Stimulated activated CD8-positive, alpha-beta memory T cell treated with anti-CD3 and anti-CD28 coated beads, Interleukin-7, amount 100 ng/mL, for 24 hours (primary cell): ENCODE measurements around the gene F8.
"Not testable (repeated sequence)": the region's sequence is repeated elsewhere in the genome, so short reads cannot be mapped to it uniquely, and the experiment has no call there.

Source experiments
- DNase-seq: peaks from one replicate; pipeline ENCODE4 v3.0.0-alpha.2; 2020; ENCODE audit warnings: low read depth

Gene F8

GRCh38 chrX:154885057-154885456 is 137.5 kb downstream of the F8 start:
- not testable (repeated sequence) for DNase-seq

GRCh38 chrX:154884069-154884468 is 138.5 kb downstream of the F8 start:
- DNase-seq = not testable (repeated sequence)

- no peak for DNase-seq
These were observed 149.2 kb downstream of the F8 start for GRCh38 chrX:154873329-154873728.

GRCh38 chrX:154868522-154868921 is 154.0 kb downstream of the F8 start:
- DNase-seq = not testable (repeated sequence)

- no peak for DNase-seq
These were observed 167.3 kb downstream of the F8 start for GRCh38 chrX:154855256-154855655.

- DNase-seq = no peak
These were observed 171.4 kb downstream of the F8 start for GRCh38 chrX:154850957-154851611.

- DNase-seq = no peak
These were observed 181.7 kb downstream of the F8 start for GRCh38 chrX:154840856-154841255.

GRCh38 chrX:154836163-154836562 is 186.4 kb downstream of the F8 start:
- DNase-seq = no peak

GRCh38 chrX:154834562-154834961 is 188.0 kb downstream of the F8 start, which contains the start of gene SMIM9:
SMIM9 (minus strand) TSS chrX:154834662; CDS start chrX:154830856, 3,806 bp downstream.
- DNase-seq = no peak

- no peak for DNase-seq
These were observed 188.7 kb downstream of the F8 start for GRCh38 chrX:154833746-154834274.

GRCh38 chrX:154829926-154830442 is 192.5 kb downstream of the F8 start:
- DNase-seq = no peak

GRCh38 chrX:154829134-154829533 is 193.4 kb downstream of the F8 start:
- DNase-seq = no peak

- no peak for DNase-seq
These were observed 194.5 kb downstream of the F8 start for GRCh38 chrX:154828016-154828408.

GRCh38 chrX:154827194-154828015 is 195.1 kb downstream of the F8 start:
- no peak for DNase-seq

- DNase-seq = not testable (repeated sequence)
These were observed 196.9 kb downstream of the F8 start for GRCh38 chrX:154825586-154825985.

- DNase-seq = no peak
These were observed 197.9 kb downstream of the F8 start for GRCh38 chrX:154824638-154825037.

- no peak for DNase-seq
These were observed 200.5 kb downstream of the F8 start for GRCh38 chrX:154822029-154822428.

- no peak for DNase-seq
These were observed 201.0 kb downstream of the F8 start for GRCh38 chrX:154821523-154821922.

GRCh38 chrX:154819771-154820341 is 202.7 kb downstream of the F8 start:
- DNase-seq = no peak

GRCh38 chrX:154818916-154819770 is 203.4 kb downstream of the F8 start:
- DNase-seq = no peak

- not testable (repeated sequence) for DNase-seq
These were observed 205.4 kb downstream of the F8 start for GRCh38 chrX:154817048-154817618.
